A549 (cell line): ENCODE results near the gene CACNA2D4. TPM values are rescaled to one million over a fixed set of nuclear protein-coding genes. Genes with fewer than 3 reads are reported as not detected.

Source experiments
- ATAC-seq, 2 experiments: fragments of 200-7000 bp in 1 of 2; fragments of >200 bp in 1 of 2; cut with Nextera tagmentation in 1 of 2; cut with Tn5 transposase in 1 of 2; 3 replicates each; pipeline versions ENCODE4 v1.8.0 to v1.9.1; 2018 to 2020; ENCODE audit warnings: mild to moderate bottlenecking in 1 of 2, moderate library complexity in 1 of 2
- CTCF ChIA-PET: fragments of 300-600 bp; sonication (Branson Sonifier 250); formaldehyde crosslinking; extraction: SDS; loops from one replicate; lab custom pipeline; 2021; ENCODE audit warnings: antibody characterized with exemption, inconsistent platforms; lab: Yijun Ruan, JAX
- POLR2A ChIA-PET: fragments of 350-600 bp; formaldehyde crosslinking; extraction: SDS; loops from one replicate; lab custom pipeline; 2021; ENCODE audit warnings: antibody characterized with exemption, inconsistent platforms; lab: Yijun Ruan, JAX
- DNase-seq, 2 experiments: peaks; one replicate each; pipeline versions ENCODE4 v3.0.0 to v3.0.0-alpha.2; 2011 to 2016; ENCODE audit warnings: low read depth in 1 of 2, low spot score in 1 of 2
- FAIRE-seq: peaks from 2 replicates; lab custom pipeline; 2011; peaks lifted over from hg19 to GRCh38; lab: Jason Lieb, UNC
- H3K27ac ChIP-seq, 2 experiments: fragments of >200 bp; sonication (Bioruptor Twin); formaldehyde crosslinking; 3 replicates each; pipeline ENCODE4 v1.5.1; 2016 to 2017
- H3K4me1 ChIP-seq: fragments of >200 bp; sonication (Bioruptor Twin); formaldehyde crosslinking; 3 replicates; pipeline ENCODE4 v1.6.1; 2016
- H3K4me2 ChIP-seq: fragments of >200 bp; sonication (Bioruptor Twin); formaldehyde crosslinking; 3 replicates; pipeline ENCODE4 v1.6.1; 2016
- H3K4me3 ChIP-seq: fragments of >200 bp; sonication (Bioruptor Twin); formaldehyde crosslinking; 3 replicates; pipeline ENCODE4 v1.5.1; 2016
- H3K9me3 ChIP-seq: fragments of >200 bp; sonication (Bioruptor Twin); formaldehyde crosslinking; 3 replicates; pipeline ENCODE4 v1.6.1; 2016
- BHLHE40 ChIP-seq: IDR thresholded peaks from 2 replicates; pipeline ENCODE4 v1.6.1; 2012; ENCODE audit warnings: low read depth, low read length, inconsistent platforms
- EHF ChIP-seq: fragments of 250-450 bp; sonication (Bioruptor Pico); IDR thresholded peaks from 2 replicates; pipeline ENCODE4 v1.5.0; 2020; ENCODE audit warnings: mild to moderate bottlenecking
- EP300 ChIP-seq, 2 experiments: fragments of >200 bp; sonication (Bioruptor Twin); formaldehyde crosslinking; IDR thresholded peaks; 2 replicates in 1 of 2; 3 replicates in 1 of 2; pipeline ENCODE4 v1.6.1; 2016 to 2017
- FOSL2 ChIP-seq, 2 experiments: fragments of 450-650 bp in 1 of 2; fragments of >200 bp in 1 of 2; sonication (Bioruptor Twin) in 1 of 2; formaldehyde crosslinking; IDR thresholded peaks; 2 replicates each; pipeline versions ENCODE4 v1.5.0 to v1.6.1; 2016 to 2020; ENCODE audit warnings: mild to moderate bottlenecking in 1 of 2, moderate library complexity in 1 of 2
- FOXS1 ChIP-seq: fragments of 250-450 bp; sonication (Bioruptor Pico); IDR thresholded peaks from 2 replicates; pipeline ENCODE4 v1.5.0; 2020; ENCODE audit warnings: mild to moderate bottlenecking, moderate library complexity
- GATA3 ChIP-seq: IDR thresholded peaks from 2 replicates; pipeline ENCODE4 v1.6.1; 2012; ENCODE audit warnings: borderline replicate concordance
- HDAC2 ChIP-seq: fragments of 200-600 bp; sonication (generic); IDR thresholded peaks from 2 replicates; pipeline ENCODE4 v1.6.1; 2016
- JUNB ChIP-seq: fragments of >200 bp; sonication (Bioruptor Twin); formaldehyde crosslinking; IDR thresholded peaks from 2 replicates; pipeline ENCODE4 v1.6.1; 2016
- KDM1A ChIP-seq: fragments of 200-600 bp; sonication (generic); IDR thresholded peaks from 2 replicates; pipeline ENCODE4 v1.6.1; 2016; ENCODE audit warnings: low read depth, mild to moderate bottlenecking
- KDM5A ChIP-seq: fragments of 200-600 bp; sonication (generic); IDR thresholded peaks from 2 replicates; pipeline ENCODE4 v1.6.1; 2016; ENCODE audit warnings: antibody characterized with exemption, mild to moderate bottlenecking
- MAFK ChIP-seq: fragments of 450-650 bp; IDR thresholded peaks from 2 replicates; pipeline ENCODE4 v1.6.1; 2014; ENCODE audit not compliant: partially characterized antibody
- NFE2L2 ChIP-seq: fragments of 150-350 bp; conservative IDR thresholded peaks from 2 replicates; pipeline ENCODE4 v1.6.1; 2014; ENCODE audit warnings: low read length
- PHF8 ChIP-seq: fragments of 200-600 bp; sonication (generic); IDR thresholded peaks from 2 replicates; pipeline ENCODE4 v1.6.1; 2016; ENCODE audit warnings: low read depth, mild to moderate bottlenecking, antibody characterized with exemption, moderate library complexity, borderline replicate concordance
- TFCP2L1 ChIP-seq: fragments of 250-450 bp; sonication (Bioruptor Pico); IDR thresholded peaks from 2 replicates; pipeline ENCODE4 v1.5.0; 2021; ENCODE audit warnings: mild to moderate bottlenecking
- TP53 ChIP-seq: fragments of 250-450 bp; sonication (Bioruptor Pico); IDR thresholded peaks from 2 replicates; pipeline ENCODE4 v1.5.0; 2021; ENCODE audit warnings: mild to moderate bottlenecking, moderate library complexity
- ZC3H11A ChIP-seq: fragments of 450-650 bp; IDR thresholded peaks from 2 replicates; pipeline ENCODE4 v1.6.1; 2014; ENCODE audit warnings: antibody characterized with exemption, mild to moderate bottlenecking
- WGBS: methylation state at CpG from one replicate; pipeline ENCODE4 v1.1.6; 2017; ENCODE audit errors: missing lambda C conversion rate; 5-methylcytosine and 5-hydroxymethylcytosine counted together
- polyA plus RNA-seq, 4 experiments: library from polyadenylated mRNA; depleted of rRNA in 3 of 4; stranded (reverse); fragments of >200 nt; fragmentation: RNase III in 1 of 4; extraction: RNeasy Plus Mini Kit Qiagen cat#74134 plus additional on column Dnase treatment in 1 of 4; gene quantifications; 2 replicates in 3 of 4; 3 replicates in 1 of 4; pipeline ENCODE4 v1.2.3, GENCODE V29; 2011 to 2017
- TF ChIP-seq, protein P1 (sequence below): fragments of 250-450 bp; sonication (Bioruptor Pico); IDR thresholded peaks from 2 replicates; pipeline ENCODE4 v1.5.0; 2021; ENCODE audit warnings: mild to moderate bottlenecking, moderate library complexity, borderline replicate concordance
- TF ChIP-seq, protein P2 (sequence below): fragments of 150-350 bp; IDR thresholded peaks from 2 replicates; pipeline ENCODE4 v1.6.1; 2014; ENCODE audit warnings: low read depth, mild to moderate bottlenecking, low read length
- TF ChIP-seq, protein P3 (sequence below): fragments of 200-600 bp; sonication (generic); IDR thresholded peaks from 2 replicates; pipeline ENCODE4 v1.6.1; 2016; ENCODE audit warnings: antibody characterized with exemption, mild to moderate bottlenecking, moderate library complexity
- TF ChIP-seq, protein P4 (sequence below): fragments of >200 bp; sonication (Bioruptor Twin); formaldehyde crosslinking; IDR thresholded peaks from 3 replicates; pipeline ENCODE4 v1.5.1; 2016

The CACNA2D4 gene
- polyA plus RNA-seq, 2 of the 4 experiments (the other 2 are of a cell fraction), result not detected

DNA sequence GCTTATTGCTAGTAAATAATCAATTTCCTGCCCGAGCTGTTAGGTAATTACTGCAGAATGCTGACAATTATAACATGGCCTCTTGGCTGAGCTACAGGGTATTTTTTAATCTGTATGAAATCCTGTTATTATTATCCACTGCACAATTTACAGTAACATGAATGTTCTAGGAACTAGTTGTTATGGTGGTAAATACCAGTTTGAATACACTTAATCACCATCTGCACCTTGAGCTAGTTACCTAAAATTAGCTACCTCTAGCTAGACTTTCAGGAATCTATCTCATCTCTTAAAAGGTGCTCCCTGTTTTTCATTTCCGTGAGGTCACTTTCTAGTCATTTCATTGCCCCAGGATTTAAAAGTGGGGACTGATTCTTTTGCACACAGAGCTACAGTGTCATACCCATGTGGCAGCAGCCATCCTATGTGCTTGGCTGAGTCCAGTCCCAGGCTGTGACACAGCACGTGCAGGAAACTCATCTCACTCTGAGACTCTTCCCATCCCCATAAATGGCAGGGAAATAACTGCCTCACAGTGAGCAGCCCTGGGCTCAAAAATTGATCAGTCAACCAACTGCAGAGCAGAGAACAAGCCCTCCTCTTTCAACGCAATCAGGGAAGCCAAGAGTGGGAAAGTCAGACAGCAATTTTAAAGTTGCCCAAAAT is 48.2 kb upstream of the CACNA2D4 start:
- no peak for DNase-seq
- TF ChIP-seq KDM1A, result no peak
- no peak for TF ChIP-seq EHF (CRISPR knock-in tag)
- TF ChIP-seq, protein P1, sequence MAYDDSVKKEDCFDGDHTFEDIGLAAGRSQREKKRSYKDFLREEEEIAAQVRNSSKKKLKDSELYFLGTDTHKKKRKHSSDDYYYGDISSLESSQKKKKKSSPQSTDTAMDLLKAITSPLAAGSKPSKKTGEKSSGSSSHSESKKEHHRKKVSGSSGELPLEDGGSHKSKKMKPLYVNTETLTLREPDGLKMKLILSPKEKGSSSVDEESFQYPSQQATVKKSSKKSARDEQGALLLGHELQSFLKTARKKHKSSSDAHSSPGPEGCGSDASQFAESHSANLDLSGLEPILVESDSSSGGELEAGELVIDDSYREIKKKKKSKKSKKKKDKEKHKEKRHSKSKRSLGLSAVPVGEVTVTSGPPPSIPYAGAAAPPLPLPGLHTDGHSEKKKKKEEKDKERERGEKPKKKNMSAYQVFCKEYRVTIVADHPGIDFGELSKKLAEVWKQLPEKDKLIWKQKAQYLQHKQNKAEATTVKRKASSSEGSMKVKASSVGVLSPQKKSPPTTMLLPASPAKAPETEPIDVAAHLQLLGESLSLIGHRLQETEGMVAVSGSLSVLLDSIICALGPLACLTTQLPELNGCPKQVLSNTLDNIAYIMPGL, result no peak
- TF ChIP-seq TFCP2L1, result no peak
- TF ChIP-seq JUNB, result no peak
- TF ChIP-seq GATA3, result no peak
- no peak for TF ChIP-seq TP53 (CRISPR knock-in tag)
- TF ChIP-seq MAFK, result no peak
- TF ChIP-seq EP300 (IDR thresholded peaks at IDR 0.05), result no peak
- TF ChIP-seq, protein P2, sequence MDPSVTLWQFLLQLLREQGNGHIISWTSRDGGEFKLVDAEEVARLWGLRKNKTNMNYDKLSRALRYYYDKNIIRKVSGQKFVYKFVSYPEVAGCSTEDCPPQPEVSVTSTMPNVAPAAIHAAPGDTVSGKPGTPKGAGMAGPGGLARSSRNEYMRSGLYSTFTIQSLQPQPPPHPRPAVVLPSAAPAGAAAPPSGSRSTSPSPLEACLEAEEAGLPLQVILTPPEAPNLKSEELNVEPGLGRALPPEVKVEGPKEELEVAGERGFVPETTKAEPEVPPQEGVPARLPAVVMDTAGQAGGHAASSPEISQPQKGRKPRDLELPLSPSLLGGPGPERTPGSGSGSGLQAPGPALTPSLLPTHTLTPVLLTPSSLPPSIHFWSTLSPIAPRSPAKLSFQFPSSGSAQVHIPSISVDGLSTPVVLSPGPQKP, result no peak
- no peak for TF ChIP-seq KDM5A
- TF ChIP-seq ZC3H11A, result no peak
- TF ChIP-seq BHLHE40, result no peak
- TF ChIP-seq, protein P3, sequence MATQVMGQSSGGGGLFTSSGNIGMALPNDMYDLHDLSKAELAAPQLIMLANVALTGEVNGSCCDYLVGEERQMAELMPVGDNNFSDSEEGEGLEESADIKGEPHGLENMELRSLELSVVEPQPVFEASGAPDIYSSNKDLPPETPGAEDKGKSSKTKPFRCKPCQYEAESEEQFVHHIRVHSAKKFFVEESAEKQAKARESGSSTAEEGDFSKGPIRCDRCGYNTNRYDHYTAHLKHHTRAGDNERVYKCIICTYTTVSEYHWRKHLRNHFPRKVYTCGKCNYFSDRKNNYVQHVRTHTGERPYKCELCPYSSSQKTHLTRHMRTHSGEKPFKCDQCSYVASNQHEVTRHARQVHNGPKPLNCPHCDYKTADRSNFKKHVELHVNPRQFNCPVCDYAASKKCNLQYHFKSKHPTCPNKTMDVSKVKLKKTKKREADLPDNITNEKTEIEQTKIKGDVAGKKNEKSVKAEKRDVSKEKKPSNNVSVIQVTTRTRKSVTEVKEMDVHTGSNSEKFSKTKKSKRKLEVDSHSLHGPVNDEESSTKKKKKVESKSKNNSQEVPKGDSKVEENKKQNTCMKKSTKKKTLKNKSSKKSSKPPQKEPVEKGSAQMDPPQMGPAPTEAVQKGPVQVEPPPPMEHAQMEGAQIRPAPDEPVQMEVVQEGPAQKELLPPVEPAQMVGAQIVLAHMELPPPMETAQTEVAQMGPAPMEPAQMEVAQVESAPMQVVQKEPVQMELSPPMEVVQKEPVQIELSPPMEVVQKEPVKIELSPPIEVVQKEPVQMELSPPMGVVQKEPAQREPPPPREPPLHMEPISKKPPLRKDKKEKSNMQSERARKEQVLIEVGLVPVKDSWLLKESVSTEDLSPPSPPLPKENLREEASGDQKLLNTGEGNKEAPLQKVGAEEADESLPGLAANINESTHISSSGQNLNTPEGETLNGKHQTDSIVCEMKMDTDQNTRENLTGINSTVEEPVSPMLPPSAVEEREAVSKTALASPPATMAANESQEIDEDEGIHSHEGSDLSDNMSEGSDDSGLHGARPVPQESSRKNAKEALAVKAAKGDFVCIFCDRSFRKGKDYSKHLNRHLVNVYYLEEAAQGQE, result no peak
- no peak for TF ChIP-seq HDAC2
- TF ChIP-seq, protein P4, sequence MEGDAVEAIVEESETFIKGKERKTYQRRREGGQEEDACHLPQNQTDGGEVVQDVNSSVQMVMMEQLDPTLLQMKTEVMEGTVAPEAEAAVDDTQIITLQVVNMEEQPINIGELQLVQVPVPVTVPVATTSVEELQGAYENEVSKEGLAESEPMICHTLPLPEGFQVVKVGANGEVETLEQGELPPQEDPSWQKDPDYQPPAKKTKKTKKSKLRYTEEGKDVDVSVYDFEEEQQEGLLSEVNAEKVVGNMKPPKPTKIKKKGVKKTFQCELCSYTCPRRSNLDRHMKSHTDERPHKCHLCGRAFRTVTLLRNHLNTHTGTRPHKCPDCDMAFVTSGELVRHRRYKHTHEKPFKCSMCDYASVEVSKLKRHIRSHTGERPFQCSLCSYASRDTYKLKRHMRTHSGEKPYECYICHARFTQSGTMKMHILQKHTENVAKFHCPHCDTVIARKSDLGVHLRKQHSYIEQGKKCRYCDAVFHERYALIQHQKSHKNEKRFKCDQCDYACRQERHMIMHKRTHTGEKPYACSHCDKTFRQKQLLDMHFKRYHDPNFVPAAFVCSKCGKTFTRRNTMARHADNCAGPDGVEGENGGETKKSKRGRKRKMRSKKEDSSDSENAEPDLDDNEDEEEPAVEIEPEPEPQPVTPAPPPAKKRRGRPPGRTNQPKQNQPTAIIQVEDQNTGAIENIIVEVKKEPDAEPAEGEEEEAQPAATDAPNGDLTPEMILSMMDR, result no peak
- no peak for TF ChIP-seq FOSL2 (IDR thresholded peaks at IDR 0.05)
- no peak for TF ChIP-seq FOSL2 (CRISPR knock-in tag; IDR thresholded peaks at IDR 0.05)
- TF ChIP-seq FOXS1 (CRISPR knock-in tag), result no peak
- TF ChIP-seq NFE2L2, result no peak
- TF ChIP-seq PHF8, result no peak
- TF ChIP-seq, all 56 proteins: peak for 0
- WGBS, result 81% methylated on average over 4 of the region's 4 CpGs
- FAIRE-seq (no peak), ATAC-seq (no peak)
- Histone ChIP-seq H3K4me3 (no peak overlapping the region), H3K4me2 (no peak overlapping the region), H3K9me3 (no peaks in the 10 kb centered on the region), H3K27ac (no peak overlapping the region), H3K4me1 (no peaks in the 10 kb centered on the region)
- ChIA-PET CTCF (interaction anchor here (1.1 to 5.0 kb wide), 2 partner anchors 27 to 54 kb away, joined by 3 to 19 read pairs; no protein-coding TSS in a partner anchor), POLR2A (no interaction called here)
